ENCODE measurements around the gene NEGR1.

NEGR1 gene

GRCh38 chr1:71660411-71660810, 621.9 kb downstream of the NEGR1 start:
- DNase-seq = no peak

GRCh38 chr1:71657891-71658679, 624.3 kb downstream of the NEGR1 start:
- no peak for DNase-seq

GRCh38 chr1:71656902-71657301, 625.4 kb downstream of the NEGR1 start:
- no peak for DNase-seq

- no peak for DNase-seq
Measured at GRCh38 chr1:71655604-71656003, 626.7 kb downstream of the NEGR1 start.

- no peak for DNase-seq
Measured at GRCh38 chr1:71653952-71654351, 628.4 kb downstream of the NEGR1 start.

GRCh38 chr1:71651214-71651613, 631.1 kb downstream of the NEGR1 start:
- DNase-seq = no peak

GRCh38 chr1:71650119-71650518, 632.2 kb downstream of the NEGR1 start:
- no peak for DNase-seq

- no peak for DNase-seq
Measured at GRCh38 chr1:71649608-71650007, 632.7 kb downstream of the NEGR1 start.

GRCh38 chr1:71647513-71648300, 634.6 kb downstream of the NEGR1 start:
- DNase-seq = no peak

GRCh38 chr1:71645015-71645414, 637.3 kb downstream of the NEGR1 start:
- no peak for DNase-seq

GRCh38 chr1:71641903-71642302, 640.4 kb downstream of the NEGR1 start:
- no peak for DNase-seq

- DNase-seq = no peak
Measured at GRCh38 chr1:71640998-71641397, 641.3 kb downstream of the NEGR1 start.

GRCh38 chr1:71640116-71640515, 642.2 kb downstream of the NEGR1 start:
- no peak for DNase-seq

GRCh38 chr1:71638081-71638766, 644.1 kb downstream of the NEGR1 start:
- no peak for DNase-seq

- no peak for DNase-seq
Measured at GRCh38 chr1:71635568-71635967, 646.8 kb downstream of the NEGR1 start.

- DNase-seq = no peak
Measured at GRCh38 chr1:71634159-71634558, 648.2 kb downstream of the NEGR1 start.

GRCh38 chr1:71630073-71630472, 652.3 kb downstream of the NEGR1 start:
- no peak for DNase-seq

GRCh38 chr1:71625004-71625403, 657.3 kb downstream of the NEGR1 start:
- no peak for DNase-seq

GRCh38 chr1:71623888-71624287, 658.5 kb downstream of the NEGR1 start:
- no peak for DNase-seq

GRCh38 chr1:71621785-71622184, 660.6 kb downstream of the NEGR1 start:
- no peak for DNase-seq

GRCh38 chr1:71618766-71619530, 663.4 kb downstream of the NEGR1 start:
- DNase-seq = no peak

GRCh38 chr1:71618191-71618590, 664.1 kb downstream of the NEGR1 start:
- DNase-seq = no peak

GRCh38 chr1:71610476-71610875, 671.9 kb downstream of the NEGR1 start:
- DNase-seq = no peak
